Measurements from ENCODE around the gene ANGPTL7. TPM values are rescaled to one million over a fixed set of nuclear protein-coding genes. Genes with fewer than 3 reads are reported as not detected.

Gene ANGPTL7

GRCh38 chr1:11237356-11237755, 48.2 kb downstream of the ANGPTL7 start:
- H3K4me1 ChIP-seq (ENCODE audit: control insufficient read depth, insufficient read depth, low read depth, low read length) = no peaks in the 10 kb centered on the region
- H3K9ac ChIP-seq (ENCODE audit: low read length) = no peak overlapping the region
- no peak overlapping the region for H3K27ac ChIP-seq (ENCODE audit: low read length, poor library complexity, severe bottlenecking)
- H2AK5ac ChIP-seq (ENCODE audit: low read length, severe bottlenecking) = no peak overlapping the region
- H4K8ac ChIP-seq (ENCODE audit: low read length) = no peak overlapping the region
- H2BK12ac ChIP-seq (ENCODE audit: low read length in 2 of 2) = no peak overlapping the region
- no peak overlapping the region for H3K4me3 ChIP-seq (ENCODE audit: insufficient read depth in 1 of 2, low read depth in 1 of 2, low read length in 2 of 2)
- 94% methylated on average over 6 of the region's 6 CpGs for WGBS
- H2BK5ac ChIP-seq (ENCODE audit: low read depth, low read length, poor library complexity, severe bottlenecking) = no peak overlapping the region
- H2BK15ac ChIP-seq (ENCODE audit: low read depth, poor library complexity, severe bottlenecking) = no peak overlapping the region
- no peaks in the 10 kb centered on the region for H3K9me3 ChIP-seq (ENCODE audit: control insufficient read depth, low read length)
- H3K18ac ChIP-seq (ENCODE audit: low read depth in 1 of 2, low read length in 2 of 2) = no peak overlapping the region
- no peak overlapping the region for H3K23ac ChIP-seq (ENCODE audit: low read length in 2 of 2)
- peaks cover 26% of the 10 kb centered on the region for H3K79me1 ChIP-seq (replicated peaks; ENCODE audit: low read length, poor library complexity, severe bottlenecking)
- H2BK120ac ChIP-seq (ENCODE audit: low read depth, low read length) = no peak overlapping the region
- no peak overlapping the region for H3K4ac ChIP-seq (ENCODE audit: low read depth in 1 of 2, low read length in 2 of 2)
- peaks cover 52 to 90% of the 10 kb centered on the region in 2 experiments for H3K36me3 ChIP-seq (ENCODE audit: control insufficient read depth in 1 of 2, insufficient read depth in 2 of 2, low read depth in 1 of 2, low read length in 2 of 2)
- no peak for DNase-seq
- no peak overlapping the region for H2AFZ ChIP-seq (ENCODE audit: low read depth, low read length)
- no peak overlapping the region for H3K4me2 ChIP-seq (ENCODE audit: low read length, poor library complexity, severe bottlenecking)
- no peaks in the 10 kb centered on the region for H3K27me3 ChIP-seq (ENCODE audit: control insufficient read depth in 1 of 2, insufficient read depth in 1 of 2, low read length in 2 of 2)
- no peak overlapping the region for H4K91ac ChIP-seq (ENCODE audit: low read length)
- no peak overlapping the region for H3K14ac ChIP-seq (ENCODE audit: low read length in 2 of 2)

GRCh38 chr1:11238311-11238710, 49.2 kb downstream of the ANGPTL7 start:
- Histone ChIP-seq H2AFZ (ENCODE audit: low read depth, low read length) (no peak overlapping the region), H3K18ac (ENCODE audit: low read depth in 1 of 2, low read length in 2 of 2) (no peak overlapping the region), H3K9me3 (ENCODE audit: control insufficient read depth, low read length) (no peaks in the 10 kb centered on the region), H3K79me1 (replicated peaks; ENCODE audit: low read length, poor library complexity, severe bottlenecking) (peaks cover 26% of the 10 kb centered on the region), H4K91ac (ENCODE audit: low read length) (peak overlapping the region; percentile 25), H2BK15ac (ENCODE audit: low read depth, poor library complexity, severe bottlenecking) (no peak overlapping the region), H2AK5ac (ENCODE audit: low read length, severe bottlenecking) (no peak overlapping the region), H3K14ac (ENCODE audit: low read length in 2 of 2) (no peak overlapping the region), H4K8ac (ENCODE audit: low read length) (no peak overlapping the region), H3K23ac (ENCODE audit: low read length in 2 of 2) (no peak overlapping the region), H2BK120ac (ENCODE audit: low read depth, low read length) (no peak overlapping the region), H3K4me3 (ENCODE audit: insufficient read depth in 1 of 2, low read depth in 1 of 2, low read length in 2 of 2) (no peak overlapping the region), H2BK5ac (ENCODE audit: low read depth, low read length, poor library complexity, severe bottlenecking) (no peak overlapping the region), H2BK12ac (ENCODE audit: low read length in 2 of 2) (no peak overlapping the region), H3K4me2 (ENCODE audit: low read length, poor library complexity, severe bottlenecking) (no peak overlapping the region), H3K4ac (ENCODE audit: low read depth in 1 of 2, low read length in 2 of 2) (no peak overlapping the region), H3K9ac (ENCODE audit: low read length) (no peak overlapping the region), H3K27ac (ENCODE audit: low read length, poor library complexity, severe bottlenecking) (no peak overlapping the region), H3K36me3 (ENCODE audit: control insufficient read depth in 1 of 2, insufficient read depth in 2 of 2, low read depth in 1 of 2, low read length in 2 of 2) (peaks cover 54 to 90% of the 10 kb centered on the region in 2 experiments), H3K27me3 (ENCODE audit: control insufficient read depth in 1 of 2, insufficient read depth in 1 of 2, low read length in 2 of 2) (no peaks in the 10 kb centered on the region), H3K4me1 (ENCODE audit: control insufficient read depth, insufficient read depth, low read depth, low read length) (no peaks in the 10 kb centered on the region)
- WGBS = 98% methylated on average over 7 of the region's 7 CpGs
- no peak for DNase-seq

- 97% methylated on average over 3 of the region's 3 CpGs for WGBS
- Histone ChIP-seq H2BK12ac (ENCODE audit: low read length in 2 of 2) (no peak overlapping the region), H3K4ac (ENCODE audit: low read depth in 1 of 2, low read length in 2 of 2) (no peak overlapping the region), H4K91ac (ENCODE audit: low read length) (no peak overlapping the region), H3K9me3 (ENCODE audit: control insufficient read depth, low read length) (no peaks in the 10 kb centered on the region), H3K27ac (ENCODE audit: low read length, poor library complexity, severe bottlenecking) (no peak overlapping the region), H2BK120ac (ENCODE audit: low read depth, low read length) (no peak overlapping the region), H2BK5ac (ENCODE audit: low read depth, low read length, poor library complexity, severe bottlenecking) (no peak overlapping the region), H2AFZ (ENCODE audit: low read depth, low read length) (no peak overlapping the region), H3K27me3 (ENCODE audit: control insufficient read depth in 1 of 2, insufficient read depth in 1 of 2, low read length in 2 of 2) (no peaks in the 10 kb centered on the region), H3K36me3 (ENCODE audit: control insufficient read depth in 1 of 2, insufficient read depth in 2 of 2, low read depth in 1 of 2, low read length in 2 of 2) (peaks cover 40 to 68% of the 10 kb centered on the region in 2 experiments), H2BK15ac (ENCODE audit: low read depth, poor library complexity, severe bottlenecking) (no peak overlapping the region), H4K8ac (ENCODE audit: low read length) (no peak overlapping the region), H3K79me1 (replicated peaks; ENCODE audit: low read length, poor library complexity, severe bottlenecking) (peaks cover 7% of the 10 kb centered on the region), H3K23ac (ENCODE audit: low read length in 2 of 2) (no peak overlapping the region), H3K9ac (ENCODE audit: low read length) (no peak overlapping the region), H3K4me1 (ENCODE audit: control insufficient read depth, insufficient read depth, low read depth, low read length) (no peaks in the 10 kb centered on the region), H3K18ac (ENCODE audit: low read depth in 1 of 2, low read length in 2 of 2) (no peak overlapping the region), H3K14ac (ENCODE audit: low read length in 2 of 2) (no peak overlapping the region), H2AK5ac (ENCODE audit: low read length, severe bottlenecking) (no peak overlapping the region), H3K4me2 (ENCODE audit: low read length, poor library complexity, severe bottlenecking) (no peak overlapping the region), H3K4me3 (ENCODE audit: insufficient read depth in 1 of 2, low read depth in 1 of 2, low read length in 2 of 2) (no peak overlapping the region)
- DNase-seq = no peak
Observed at GRCh38 chr1:11245248-11245647, 56.1 kb downstream of the ANGPTL7 start.

Small RNA genes lying within 50 kb of the gene (small RNA-seq; reads per million reads assigned to genes)
- gene RNU6-291P (ENCODE audit: low read depth) = not detected
- not detected for gene RNU6-537P (ENCODE audit: low read depth)
- not detected for gene RPL39P6 (ENCODE audit: low read depth)

Data from mesenchymal stem cell (in vitro differentiated cells and primary cell).